ENCODE results near the gene MBP.

MBP gene

DNA sequence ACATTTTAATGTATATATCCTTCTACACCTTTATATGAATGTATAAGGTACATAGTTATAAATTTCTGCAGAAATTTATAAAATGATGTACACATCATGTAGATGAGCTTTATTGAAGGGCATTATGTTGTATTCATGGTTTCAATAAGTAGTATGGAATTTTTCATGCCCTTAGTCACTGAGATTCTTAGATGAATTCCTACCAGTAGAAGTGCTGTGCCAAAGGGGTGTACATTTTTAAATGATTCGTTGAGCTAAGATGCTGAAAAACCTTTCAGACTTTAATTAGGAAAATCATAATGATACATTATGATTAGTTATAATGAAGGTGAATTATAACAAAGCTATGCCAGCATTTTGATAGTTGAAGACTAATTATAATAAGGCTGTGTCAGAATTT is 195.0 kb downstream of the MBP start:
- no peak for TF ChIP-seq TEAD4 (IDR thresholded peaks at IDR 0.05)
- TF ChIP-seq, protein P1, sequence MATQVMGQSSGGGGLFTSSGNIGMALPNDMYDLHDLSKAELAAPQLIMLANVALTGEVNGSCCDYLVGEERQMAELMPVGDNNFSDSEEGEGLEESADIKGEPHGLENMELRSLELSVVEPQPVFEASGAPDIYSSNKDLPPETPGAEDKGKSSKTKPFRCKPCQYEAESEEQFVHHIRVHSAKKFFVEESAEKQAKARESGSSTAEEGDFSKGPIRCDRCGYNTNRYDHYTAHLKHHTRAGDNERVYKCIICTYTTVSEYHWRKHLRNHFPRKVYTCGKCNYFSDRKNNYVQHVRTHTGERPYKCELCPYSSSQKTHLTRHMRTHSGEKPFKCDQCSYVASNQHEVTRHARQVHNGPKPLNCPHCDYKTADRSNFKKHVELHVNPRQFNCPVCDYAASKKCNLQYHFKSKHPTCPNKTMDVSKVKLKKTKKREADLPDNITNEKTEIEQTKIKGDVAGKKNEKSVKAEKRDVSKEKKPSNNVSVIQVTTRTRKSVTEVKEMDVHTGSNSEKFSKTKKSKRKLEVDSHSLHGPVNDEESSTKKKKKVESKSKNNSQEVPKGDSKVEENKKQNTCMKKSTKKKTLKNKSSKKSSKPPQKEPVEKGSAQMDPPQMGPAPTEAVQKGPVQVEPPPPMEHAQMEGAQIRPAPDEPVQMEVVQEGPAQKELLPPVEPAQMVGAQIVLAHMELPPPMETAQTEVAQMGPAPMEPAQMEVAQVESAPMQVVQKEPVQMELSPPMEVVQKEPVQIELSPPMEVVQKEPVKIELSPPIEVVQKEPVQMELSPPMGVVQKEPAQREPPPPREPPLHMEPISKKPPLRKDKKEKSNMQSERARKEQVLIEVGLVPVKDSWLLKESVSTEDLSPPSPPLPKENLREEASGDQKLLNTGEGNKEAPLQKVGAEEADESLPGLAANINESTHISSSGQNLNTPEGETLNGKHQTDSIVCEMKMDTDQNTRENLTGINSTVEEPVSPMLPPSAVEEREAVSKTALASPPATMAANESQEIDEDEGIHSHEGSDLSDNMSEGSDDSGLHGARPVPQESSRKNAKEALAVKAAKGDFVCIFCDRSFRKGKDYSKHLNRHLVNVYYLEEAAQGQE (IDR thresholded peaks at IDR 0.05; ENCODE audit: low read depth) = no peak
- no peak for TF ChIP-seq EGR1 (IDR thresholded peaks at IDR 0.05)
- no peak for TF ChIP-seq NFIC (IDR thresholded peaks at IDR 0.05)
- TF ChIP-seq TCF12 (IDR thresholded peaks at IDR 0.05; ENCODE audit: low read depth) = no peak
- no peak for TF ChIP-seq CEBPB (IDR thresholded peaks at IDR 0.05)
- TF ChIP-seq TAF1 (IDR thresholded peaks at IDR 0.05; ENCODE audit: low read depth) = no peak

DNA sequence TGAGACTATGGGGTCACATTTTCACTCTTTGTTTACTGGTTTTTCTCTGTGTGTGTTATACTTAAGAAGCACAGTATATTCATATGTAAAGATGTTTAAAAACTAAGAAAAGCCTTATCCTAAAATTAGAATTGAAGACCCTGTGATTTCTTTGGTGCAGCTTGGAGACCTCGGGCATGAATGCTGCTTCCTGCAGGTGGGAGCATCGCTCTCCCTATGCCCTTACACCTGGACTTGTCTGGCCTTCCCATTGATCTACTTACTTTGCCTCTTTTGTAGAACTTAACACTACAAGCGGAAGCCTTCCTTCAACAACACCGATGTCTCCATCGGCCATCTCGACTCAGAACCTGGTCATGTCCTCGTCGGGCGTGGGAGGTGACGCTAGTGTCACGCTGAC is 195.7 kb downstream of the MBP start:
- TF ChIP-seq RAD21 (IDR thresholded peaks at IDR 0.05; ENCODE audit: low read depth) = no peak
- no peak for TF ChIP-seq TCF12 (IDR thresholded peaks at IDR 0.05; ENCODE audit: low read depth)
- no peak for TF ChIP-seq EP300 (IDR thresholded peaks at IDR 0.05; ENCODE audit: borderline replicate concordance)
- TF ChIP-seq, protein P1 (IDR thresholded peaks at IDR 0.05; ENCODE audit: low read depth) = no peak
- no peak for TF ChIP-seq FOXM1 (IDR thresholded peaks at IDR 0.05; ENCODE audit: borderline replicate concordance, low read depth)
- TF ChIP-seq TAF1 (IDR thresholded peaks at IDR 0.05; ENCODE audit: low read depth) = no peak
- TF ChIP-seq EGR1 (IDR thresholded peaks at IDR 0.05) = no peak
- TF ChIP-seq, protein P2, sequence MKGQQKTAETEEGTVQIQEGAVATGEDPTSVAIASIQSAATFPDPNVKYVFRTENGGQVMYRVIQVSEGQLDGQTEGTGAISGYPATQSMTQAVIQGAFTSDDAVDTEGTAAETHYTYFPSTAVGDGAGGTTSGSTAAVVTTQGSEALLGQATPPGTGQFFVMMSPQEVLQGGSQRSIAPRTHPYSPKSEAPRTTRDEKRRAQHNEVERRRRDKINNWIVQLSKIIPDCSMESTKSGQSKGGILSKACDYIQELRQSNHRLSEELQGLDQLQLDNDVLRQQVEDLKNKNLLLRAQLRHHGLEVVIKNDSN (IDR thresholded peaks at IDR 0.05) = no peak
- no peak for TF ChIP-seq TEAD4 (IDR thresholded peaks at IDR 0.05)
- TF ChIP-seq NFIC (IDR thresholded peaks at IDR 0.05) = no peak
- TF ChIP-seq CEBPB (IDR thresholded peaks at IDR 0.05) = no peak
- TF ChIP-seq, protein P3, sequence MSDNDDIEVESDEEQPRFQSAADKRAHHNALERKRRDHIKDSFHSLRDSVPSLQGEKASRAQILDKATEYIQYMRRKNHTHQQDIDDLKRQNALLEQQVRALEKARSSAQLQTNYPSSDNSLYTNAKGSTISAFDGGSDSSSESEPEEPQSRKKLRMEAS (IDR thresholded peaks at IDR 0.05) = no peak
- TF ChIP-seq ZBTB7A (IDR thresholded peaks at IDR 0.05; ENCODE audit: low read depth) = no peak
- no peak for TF ChIP-seq CREB1 (IDR thresholded peaks at IDR 0.05; ENCODE audit: low read depth)
- TF ChIP-seq YY1 (IDR thresholded peaks at IDR 0.05; ENCODE audit: low read depth) = no peak

DNA sequence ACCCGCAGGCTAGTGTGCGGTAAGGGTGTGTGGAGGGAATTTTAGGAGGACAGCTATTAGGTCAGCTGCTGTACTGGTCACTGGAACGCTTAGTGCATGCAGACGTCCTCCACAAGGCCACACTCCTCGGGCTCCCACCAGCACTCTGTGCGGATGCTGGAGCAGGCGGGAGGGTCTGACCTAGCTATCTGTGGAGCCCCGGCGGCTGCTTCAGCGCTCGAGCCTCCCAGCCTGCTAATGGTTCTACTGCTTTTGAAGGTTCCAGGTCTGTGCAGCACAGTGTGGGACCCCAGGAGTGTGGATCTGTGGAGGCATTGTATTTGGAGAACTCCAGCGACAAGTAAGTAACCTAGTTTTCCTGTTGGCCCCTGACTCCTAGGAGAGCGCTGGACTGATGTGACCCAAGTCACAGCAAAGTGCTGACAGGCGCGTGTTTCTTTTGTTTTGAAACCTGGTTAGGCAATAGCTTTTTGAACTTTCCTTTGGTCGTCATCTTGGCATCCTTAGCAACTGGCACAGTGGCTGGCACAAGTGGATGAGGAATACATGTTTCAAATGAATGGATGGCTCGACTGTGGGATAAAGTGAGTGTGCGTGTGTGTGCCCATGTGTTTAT is 196.8 kb downstream of the MBP start:
- TF ChIP-seq YY1 (IDR thresholded peaks at IDR 0.05; ENCODE audit: low read depth) (no peak), CEBPB (IDR thresholded peaks at IDR 0.05) (no peak), TEAD4 (IDR thresholded peaks at IDR 0.05) (no peak), CREB1 (IDR thresholded peaks at IDR 0.05; ENCODE audit: low read depth) (no peak), EGR1 (IDR thresholded peaks at IDR 0.05) (no peak), FOXM1 (IDR thresholded peaks at IDR 0.05; ENCODE audit: borderline replicate concordance, low read depth) (no peak), ZBTB7A (IDR thresholded peaks at IDR 0.05; ENCODE audit: low read depth) (no peak), TAF1 (IDR thresholded peaks at IDR 0.05; ENCODE audit: low read depth) (no peak)
- TF ChIP-seq, protein P2 (IDR thresholded peaks at IDR 0.05) = no peak
- TF ChIP-seq, protein P3 (IDR thresholded peaks at IDR 0.05) = no peak

DNA sequence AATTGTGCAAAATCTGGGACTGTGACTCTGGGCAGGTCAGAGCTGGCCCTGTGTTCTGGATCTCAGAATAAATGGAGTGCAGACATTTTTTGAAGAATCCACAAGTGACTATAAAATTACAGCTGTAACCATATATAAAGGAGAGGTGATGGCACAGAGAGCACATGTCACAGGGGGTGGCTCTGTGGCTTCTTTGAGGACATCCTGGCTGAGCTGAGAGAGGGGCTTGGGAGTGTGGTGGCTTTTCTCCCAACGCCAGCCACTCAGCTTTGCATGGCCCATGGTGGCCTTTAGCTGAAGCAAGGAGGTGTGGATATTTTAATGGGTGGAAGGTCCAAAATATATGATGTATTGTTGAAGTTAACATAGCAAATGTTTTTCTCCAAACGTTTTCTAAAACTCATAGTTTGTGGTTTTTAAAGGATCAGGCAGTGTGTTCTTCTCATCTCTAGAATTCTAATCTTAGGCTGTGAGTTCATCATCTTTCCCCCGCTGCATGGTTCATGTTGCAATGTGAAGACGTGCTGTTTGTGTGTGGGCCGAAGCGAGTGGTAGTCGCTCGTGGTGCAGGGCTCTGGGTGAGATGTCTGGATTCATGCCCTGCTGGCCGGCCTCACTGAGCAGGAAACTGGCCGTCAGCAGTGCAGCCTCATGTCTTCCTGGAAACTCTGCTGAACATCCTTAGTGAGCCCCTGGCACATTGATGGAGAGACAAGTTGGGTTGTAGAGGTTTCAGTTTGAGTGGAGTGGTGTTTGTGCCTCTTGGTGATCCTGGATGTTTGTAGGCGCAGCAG is 200.4 kb downstream of the MBP start:
- no peak for TF ChIP-seq ZBTB7A (IDR thresholded peaks at IDR 0.05; ENCODE audit: low read depth)
- TF ChIP-seq, protein P1 (IDR thresholded peaks at IDR 0.05; ENCODE audit: low read depth) = no peak
- TF ChIP-seq YY1 (IDR thresholded peaks at IDR 0.05; ENCODE audit: low read depth) = no peak
- TF ChIP-seq, protein P3 (IDR thresholded peaks at IDR 0.05) = no peak
- no peak for TF ChIP-seq TEAD4 (IDR thresholded peaks at IDR 0.05)
- TF ChIP-seq EP300 (IDR thresholded peaks at IDR 0.05; ENCODE audit: borderline replicate concordance) = no peak
- TF ChIP-seq CEBPB (IDR thresholded peaks at IDR 0.05) = no peak
- no peak for TF ChIP-seq TCF12 (IDR thresholded peaks at IDR 0.05; ENCODE audit: low read depth)
- no peak for TF ChIP-seq CREB1 (IDR thresholded peaks at IDR 0.05; ENCODE audit: low read depth)
- no peak for TF ChIP-seq NFIC (IDR thresholded peaks at IDR 0.05)
- TF ChIP-seq TAF1 (IDR thresholded peaks at IDR 0.05; ENCODE audit: low read depth) = no peak
- TF ChIP-seq RAD21 (IDR thresholded peaks at IDR 0.05; ENCODE audit: low read depth) = no peak
- no peak for TF ChIP-seq FOXM1 (IDR thresholded peaks at IDR 0.05; ENCODE audit: borderline replicate concordance, low read depth)
- TF ChIP-seq, protein P2 (IDR thresholded peaks at IDR 0.05) = no peak
